Activated CD4-positive, alpha-beta T cell treated with anti-CD3 and anti-CD28 coated beads, Interleukin-2, Interleukin-6, amounts not matched to agents 100 ng/mL and 50 ng/mL, durations not matched to agents 16 hours and 8 hours (primary cell): ENCODE data around the gene MAP3K2.

ENCODE experiments used
- DNase-seq: peaks from one replicate; pipeline ENCODE4 v3.0.0-alpha.2; 2020

The MAP3K2 gene

DNA sequence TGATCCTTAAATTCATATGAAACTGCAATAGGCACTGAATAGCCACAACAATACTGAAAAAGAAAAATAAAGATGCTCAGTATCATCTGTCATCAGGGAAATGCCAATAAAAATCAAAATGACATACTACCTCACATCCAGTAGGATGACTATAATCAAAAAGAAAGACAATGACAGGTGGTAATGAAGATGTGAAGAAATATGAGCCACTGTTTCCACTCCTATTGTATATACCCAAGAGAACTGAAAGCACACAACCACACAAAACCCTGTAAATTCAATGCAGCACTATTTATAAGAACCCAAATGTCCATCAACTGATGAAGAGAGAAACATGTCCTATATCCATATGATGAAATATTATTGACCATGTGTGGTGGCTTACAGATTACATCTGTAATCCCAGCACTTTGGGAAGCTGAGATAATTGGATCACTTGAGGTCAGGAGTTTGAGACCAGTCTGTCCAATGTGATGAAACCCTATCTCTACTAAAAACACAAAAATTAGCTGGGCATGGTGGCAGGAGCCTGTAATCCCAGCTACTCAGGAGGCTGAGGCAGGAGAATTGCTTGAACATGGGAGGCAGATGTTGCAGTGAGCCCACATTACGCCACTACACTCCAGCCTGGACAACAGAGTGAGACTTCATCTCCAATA, 39.9 kb downstream of the MAP3K2 start:
- no peak for DNase-seq

DNA sequence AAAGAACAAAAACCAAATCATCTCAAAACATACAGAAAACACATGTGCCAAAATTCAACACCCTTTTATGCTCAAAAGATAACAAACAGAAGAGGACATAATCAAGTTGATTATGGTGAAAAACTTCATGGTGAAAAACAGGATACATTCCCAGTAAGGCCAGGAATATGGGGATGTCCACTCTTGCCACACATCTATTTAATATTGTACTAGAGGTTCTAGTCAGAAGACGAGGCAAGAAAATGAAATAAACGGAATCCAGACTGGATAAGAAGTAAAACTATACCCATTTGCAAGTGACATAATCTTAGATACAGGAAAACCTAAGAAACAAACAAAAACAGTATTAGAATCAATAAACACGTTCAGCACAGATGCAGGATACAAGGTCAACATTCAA, 40.8 kb downstream of the MAP3K2 start:
- no peak for DNase-seq

- DNase-seq = no peak
Observed at GRCh38 chr2:127343277-127343676, 44.5 kb downstream of the MAP3K2 start.

DNA sequence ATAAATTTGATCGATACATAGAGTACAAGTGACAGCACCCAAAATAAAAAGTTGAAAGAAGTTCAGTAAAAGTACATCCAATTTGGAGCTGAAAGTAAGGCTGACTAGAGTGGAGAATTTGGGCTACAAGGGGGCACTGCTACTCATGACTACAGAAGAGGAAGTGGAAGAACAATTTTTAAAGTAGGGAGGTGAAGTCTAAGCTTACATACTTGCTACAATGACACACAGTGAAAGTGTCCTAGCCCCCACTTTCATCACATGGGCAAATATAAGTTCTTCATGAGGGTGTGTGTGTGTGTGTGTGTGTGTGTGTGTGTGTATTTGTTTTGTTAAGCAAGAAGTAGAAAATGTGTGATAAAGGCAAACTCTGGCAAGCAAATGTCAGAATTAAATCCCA, 45.7 kb downstream of the MAP3K2 start:
- no peak for DNase-seq

- DNase-seq = no peak
Observed at GRCh38 chr2:127332335-127332734, 55.4 kb downstream of the MAP3K2 start.

GRCh38 chr2:127330753-127331152, 57.0 kb downstream of the MAP3K2 start:
- no peak for DNase-seq

DNA sequence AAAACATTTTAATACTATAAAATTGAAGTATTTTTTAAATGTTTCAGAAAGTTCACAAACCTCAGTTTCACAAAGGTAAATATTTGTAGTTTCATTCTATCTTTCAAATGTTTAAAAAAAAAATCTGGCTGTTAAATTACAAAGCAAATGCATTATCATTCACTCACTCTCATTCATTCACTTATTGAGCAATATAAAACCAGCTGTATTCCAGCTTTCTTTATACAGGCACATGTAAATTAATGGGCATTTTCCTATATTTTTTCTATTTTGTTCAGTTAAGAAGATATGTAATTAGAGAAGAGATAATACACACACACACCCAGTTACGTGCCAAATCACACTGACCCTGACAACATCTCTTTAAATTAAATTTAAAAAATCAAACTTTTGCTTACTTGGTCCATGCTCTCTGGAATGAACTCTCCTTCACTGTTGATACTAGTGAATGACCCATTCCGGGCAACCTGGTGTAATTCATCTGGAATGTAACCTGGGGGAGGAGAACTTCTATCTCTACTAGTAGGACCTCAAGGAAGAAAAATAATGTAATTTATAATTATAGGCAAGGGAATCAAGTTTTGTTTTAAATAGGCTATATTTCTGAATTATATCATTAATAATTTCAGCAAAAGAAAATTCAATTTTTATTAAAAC, 61.4 kb downstream of the MAP3K2 start:
- no peak for DNase-seq

GRCh38 chr2:127324635-127325034, 63.1 kb downstream of the MAP3K2 start:
- peak; percentile 3 for DNase-seq

DNA sequence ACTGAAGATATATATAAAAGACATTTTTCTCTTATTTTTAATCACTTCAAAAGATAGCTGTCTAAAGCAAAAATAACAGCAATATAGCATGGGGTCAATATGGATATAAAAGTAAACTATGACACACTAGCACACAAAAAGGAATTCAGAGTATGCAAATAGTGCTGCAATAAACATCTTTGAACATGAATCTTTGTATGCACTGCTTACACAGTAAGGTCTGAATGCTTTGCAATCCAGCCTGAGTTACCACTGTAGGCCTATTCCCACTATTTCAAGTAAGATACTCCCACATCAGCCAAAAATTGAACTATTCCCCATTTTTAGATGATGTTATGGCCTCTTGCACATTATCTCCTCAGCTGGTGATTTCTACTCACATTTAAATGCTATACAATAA, 66.5 kb downstream of the MAP3K2 start:
- DNase-seq = no peak

GRCh38 chr2:127320586-127321275, 67.0 kb downstream of the MAP3K2 start:
- no peak for DNase-seq

- no peak for DNase-seq
Observed at GRCh38 chr2:127320067-127320466, 67.7 kb downstream of the MAP3K2 start.

DNA sequence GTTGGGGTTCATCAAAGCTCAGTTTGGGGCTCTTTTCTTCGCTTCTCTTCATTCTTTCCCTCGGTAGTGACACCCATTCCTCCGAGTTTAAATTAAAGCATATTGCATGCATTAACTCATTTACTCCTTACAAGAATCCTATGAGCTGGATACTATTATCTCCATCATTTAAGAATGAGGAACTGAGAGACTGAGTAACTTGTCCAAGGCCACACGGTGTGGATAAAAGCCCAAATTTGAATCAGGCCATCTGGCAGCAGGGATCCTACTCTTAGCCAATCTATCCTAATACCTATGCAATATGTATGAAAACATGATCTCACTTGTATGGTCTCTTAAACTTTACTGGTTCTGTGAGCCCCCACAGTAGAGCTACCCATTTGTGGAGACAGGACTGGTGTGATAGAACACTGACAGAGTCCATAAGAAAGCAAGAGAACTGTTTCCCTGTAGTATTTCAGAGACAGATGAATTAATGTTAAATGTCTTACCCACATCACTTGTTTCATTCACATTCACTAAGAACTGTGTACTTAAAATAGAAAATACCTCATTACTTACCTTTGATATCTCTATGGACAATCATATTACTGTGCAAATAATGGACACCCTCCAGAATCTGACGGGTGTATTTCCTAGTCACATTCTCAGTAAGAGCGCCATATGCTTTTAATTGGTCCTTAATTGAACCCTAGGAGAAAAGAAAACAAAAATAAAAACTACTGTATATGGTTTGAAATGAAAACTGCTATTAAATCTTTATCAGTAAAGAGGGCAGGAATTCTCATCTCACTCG, 73.4 kb downstream of the MAP3K2 start:
- no peak for DNase-seq

DNA sequence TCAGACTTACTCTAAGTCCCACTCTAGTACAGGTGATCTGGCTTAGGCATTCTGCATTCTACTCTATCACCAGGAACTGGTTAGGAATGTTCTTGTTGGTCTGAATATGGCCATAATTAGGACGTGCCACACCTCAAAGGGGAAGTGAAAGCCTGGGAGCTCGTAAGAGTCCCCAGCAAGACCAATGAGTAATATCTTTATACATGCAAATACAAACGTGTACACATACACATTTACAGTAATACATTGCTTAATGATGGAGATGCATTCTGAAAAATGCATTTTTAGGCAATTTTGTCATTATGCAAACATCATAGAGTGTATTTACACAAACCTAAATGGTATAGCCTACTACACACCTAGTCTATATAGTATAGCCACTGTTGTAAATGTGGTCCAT, 74.4 kb downstream of the MAP3K2 start:
- no peak for DNase-seq

- no peak for DNase-seq
Observed at GRCh38 chr2:127310980-127311379, 76.8 kb downstream of the MAP3K2 start.

- no peak for DNase-seq
Observed at GRCh38 chr2:127309468-127309867, 78.3 kb downstream of the MAP3K2 start.

DNA sequence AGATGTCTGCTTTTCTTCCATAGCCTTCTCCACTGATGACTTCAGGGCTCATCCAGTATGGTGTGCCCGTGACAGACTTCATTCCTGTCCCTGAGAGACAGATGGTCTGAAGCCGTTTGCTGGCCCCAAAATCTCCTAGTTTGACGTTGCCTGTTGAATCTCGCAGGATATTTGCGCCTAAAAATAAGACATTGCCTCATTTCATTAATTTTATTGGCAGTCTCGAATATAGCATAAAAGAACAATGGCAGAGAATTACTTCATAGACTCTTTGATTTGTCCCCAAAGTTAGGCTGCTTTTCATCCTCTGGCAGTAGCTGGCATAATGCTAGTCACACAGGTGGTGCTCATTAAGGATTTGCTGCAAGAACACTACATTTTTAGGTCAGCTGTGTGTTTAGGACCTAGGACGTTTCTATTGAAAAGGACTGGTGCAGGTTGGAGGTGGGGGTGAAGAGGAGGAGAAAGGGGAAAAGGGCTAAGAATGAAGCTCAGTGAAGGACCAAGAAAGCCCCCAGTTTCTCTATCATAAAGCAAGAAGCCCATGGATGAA, 79.1 kb downstream of the MAP3K2 start:
- DNase-seq = no peak

- DNase-seq = no peak
Observed at GRCh38 chr2:127305990-127306585, 81.7 kb downstream of the MAP3K2 start.

DNA sequence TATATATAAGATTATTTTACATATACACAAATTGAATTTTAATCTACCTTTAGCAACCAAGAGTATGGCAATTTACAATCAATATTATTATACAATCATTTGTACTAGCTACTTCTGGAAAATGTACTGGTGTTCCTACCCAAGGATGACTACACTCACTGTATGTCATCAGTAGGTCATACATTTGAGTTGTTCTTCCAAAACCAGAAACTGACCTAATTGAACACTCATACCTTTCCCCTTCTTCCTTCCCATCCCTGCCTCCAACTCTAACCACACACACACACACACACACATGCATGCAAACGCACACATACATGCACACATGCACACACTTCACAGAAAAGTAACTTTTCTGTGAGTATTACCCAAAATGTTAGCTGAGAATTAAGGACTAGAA, 85.6 kb downstream of the MAP3K2 start:
- DNase-seq = no peak

- peak; percentile 91 for DNase-seq
Observed at GRCh38 chr2:127293748-127294562, 93.8 kb downstream of the MAP3K2 start, which contains the start of gene ERCC3. Gene ERCC3 (minus strand): TSS chr2:127294144. CDS start chr2:127294081, 63 bp downstream.

DNA sequence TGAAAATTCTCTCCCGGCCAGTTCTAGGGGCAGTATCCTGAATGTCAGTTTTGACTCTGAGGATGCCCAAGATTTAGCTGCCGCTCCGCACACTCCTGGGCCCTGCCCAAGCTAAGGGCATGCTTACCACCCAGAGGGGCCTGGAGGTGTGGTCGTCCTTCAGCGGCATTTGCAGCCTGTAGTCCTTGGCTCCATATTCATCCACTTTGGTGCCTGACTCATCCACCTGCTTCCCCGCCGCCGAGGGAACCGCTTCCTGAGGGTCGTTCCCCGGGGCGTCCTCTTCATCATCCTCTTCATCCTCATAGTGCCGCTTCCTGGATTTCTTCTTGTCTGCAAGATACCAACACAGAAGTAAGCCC, 94.4 kb downstream of the MAP3K2 start:
- DNase-seq = no peak

DNA sequence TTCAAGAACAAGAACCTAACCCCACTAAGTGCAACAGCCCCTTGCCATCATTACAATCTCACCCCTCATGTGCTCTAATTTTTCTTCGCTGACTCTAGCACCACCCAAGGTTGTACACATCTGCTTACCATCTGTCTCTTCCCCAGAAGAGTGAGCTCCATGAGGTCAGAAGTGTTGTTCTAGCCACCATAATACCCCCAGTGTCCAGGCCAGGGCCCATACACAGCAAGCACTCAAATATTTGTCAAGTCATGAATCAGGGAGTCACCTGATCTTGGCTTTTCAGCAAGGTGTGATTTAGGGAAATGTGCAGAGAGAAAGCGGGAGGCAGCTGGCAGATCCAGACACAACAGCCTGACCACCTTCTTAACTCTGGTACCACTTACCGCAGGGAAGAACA, 99.5 kb downstream of the MAP3K2 start:
- DNase-seq = no peak

DNA sequence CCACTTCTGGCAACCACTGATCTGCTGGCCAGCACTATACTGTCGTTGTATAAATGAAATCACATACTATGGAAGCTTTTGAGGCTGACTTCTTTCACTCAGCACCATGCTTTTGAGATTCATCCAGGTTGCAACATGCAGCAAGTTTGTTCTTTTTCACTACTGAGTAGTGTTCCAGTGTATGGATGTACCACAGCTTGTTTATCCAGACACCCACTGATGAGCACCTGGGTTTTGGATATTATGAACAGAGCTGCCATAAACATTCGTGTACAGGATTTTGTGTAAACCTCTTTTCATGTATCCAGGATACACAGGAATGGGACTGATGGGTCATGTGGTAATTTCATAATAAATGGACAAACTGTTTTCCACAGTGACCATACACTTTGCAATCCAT, 104.5 kb downstream of the MAP3K2 start:
- DNase-seq = no peak
